ENCODE data around the gene BRD7. TPM values are rescaled to one million over a fixed set of nuclear protein-coding genes. Genes with fewer than 3 reads are reported as not detected.

Gene BRD7
- total and polyA plus RNA-seq, 4 donors = 13.3 to 34.3 (median 14.1) TPM

GRCh38 chr16:50384500-50385135, 15.8 kb upstream of the BRD7 start (continued):
- TF ChIP-seq, protein P1, sequence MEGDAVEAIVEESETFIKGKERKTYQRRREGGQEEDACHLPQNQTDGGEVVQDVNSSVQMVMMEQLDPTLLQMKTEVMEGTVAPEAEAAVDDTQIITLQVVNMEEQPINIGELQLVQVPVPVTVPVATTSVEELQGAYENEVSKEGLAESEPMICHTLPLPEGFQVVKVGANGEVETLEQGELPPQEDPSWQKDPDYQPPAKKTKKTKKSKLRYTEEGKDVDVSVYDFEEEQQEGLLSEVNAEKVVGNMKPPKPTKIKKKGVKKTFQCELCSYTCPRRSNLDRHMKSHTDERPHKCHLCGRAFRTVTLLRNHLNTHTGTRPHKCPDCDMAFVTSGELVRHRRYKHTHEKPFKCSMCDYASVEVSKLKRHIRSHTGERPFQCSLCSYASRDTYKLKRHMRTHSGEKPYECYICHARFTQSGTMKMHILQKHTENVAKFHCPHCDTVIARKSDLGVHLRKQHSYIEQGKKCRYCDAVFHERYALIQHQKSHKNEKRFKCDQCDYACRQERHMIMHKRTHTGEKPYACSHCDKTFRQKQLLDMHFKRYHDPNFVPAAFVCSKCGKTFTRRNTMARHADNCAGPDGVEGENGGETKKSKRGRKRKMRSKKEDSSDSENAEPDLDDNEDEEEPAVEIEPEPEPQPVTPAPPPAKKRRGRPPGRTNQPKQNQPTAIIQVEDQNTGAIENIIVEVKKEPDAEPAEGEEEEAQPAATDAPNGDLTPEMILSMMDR (IDR thresholded peaks at IDR 0.05; ENCODE audit: low read depth, low read length, missing input control) = no peak

DNA sequence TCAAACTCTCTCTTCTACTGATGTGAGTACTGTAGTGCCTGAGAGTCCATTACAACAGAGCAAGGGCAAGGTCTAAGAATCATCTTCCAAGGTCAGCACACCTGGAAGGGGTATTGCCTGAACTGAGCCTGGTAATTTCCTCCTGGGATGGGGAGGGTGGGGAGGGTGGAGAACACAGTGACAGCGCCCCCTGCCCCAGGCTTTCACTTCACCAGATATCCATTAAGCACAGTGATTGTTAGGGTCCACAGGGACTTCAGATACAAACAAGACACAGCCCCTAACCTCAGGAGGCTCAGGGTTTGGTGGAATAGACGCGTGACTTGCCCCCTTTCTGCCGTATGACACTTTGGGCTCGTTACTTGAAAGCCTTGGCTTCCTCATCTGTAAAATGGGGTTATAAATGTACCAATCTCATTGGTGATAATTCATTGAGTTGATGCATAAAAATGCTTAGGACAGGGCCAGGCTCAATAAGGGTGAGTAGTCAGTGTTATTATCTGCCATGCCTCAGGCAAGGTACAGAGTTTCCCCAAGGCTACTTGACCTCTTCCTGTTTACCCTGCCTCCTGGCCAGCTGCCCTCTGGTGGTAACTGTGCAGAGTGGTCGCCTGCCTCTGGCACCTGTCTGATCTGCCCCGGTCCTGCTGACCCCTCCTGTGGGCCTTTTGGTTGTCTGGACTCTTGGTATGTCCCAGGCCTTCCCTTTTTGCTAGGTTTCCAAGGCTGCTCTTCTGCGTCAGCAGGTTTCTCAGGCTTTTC, 13.1 kb upstream of the BRD7 start:
- TF ChIP-seq RAD21 (IDR thresholded peaks at IDR 0.05) = no peak
- no peak for TF ChIP-seq YY1 (IDR thresholded peaks at IDR 0.05)
- TF ChIP-seq HNF4A (conservative IDR thresholded peaks at IDR 0.05) = no peak
- no peak for TF ChIP-seq JUND (IDR thresholded peaks at IDR 0.05)
- TF ChIP-seq, protein P1 (IDR thresholded peaks at IDR 0.05; ENCODE audit: low read depth, low read length, missing input control) = no peak
- TF ChIP-seq, protein P2, sequence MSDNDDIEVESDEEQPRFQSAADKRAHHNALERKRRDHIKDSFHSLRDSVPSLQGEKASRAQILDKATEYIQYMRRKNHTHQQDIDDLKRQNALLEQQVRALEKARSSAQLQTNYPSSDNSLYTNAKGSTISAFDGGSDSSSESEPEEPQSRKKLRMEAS (IDR thresholded peaks at IDR 0.05) = no peak
- no peak for TF ChIP-seq ATF3 (IDR thresholded peaks at IDR 0.05)
- no peak for TF ChIP-seq RXRA (IDR thresholded peaks at IDR 0.05)
- no peak for TF ChIP-seq SP1 (IDR thresholded peaks at IDR 0.05)
- no peak for TF ChIP-seq EGR1 (IDR thresholded peaks at IDR 0.05; ENCODE audit: low read depth in 2 of 2)
- TF ChIP-seq TAF1 (conservative IDR thresholded peaks at IDR 0.05) = no peak
- TF ChIP-seq HNF4G (IDR thresholded peaks at IDR 0.05) = no peak
- TF ChIP-seq FOXA2 (IDR thresholded peaks at IDR 0.05) = no peak
- no peak for TF ChIP-seq GABPA (IDR thresholded peaks at IDR 0.05 in 1 of 2, conservative IDR thresholded peaks at IDR 0.05 in 1 of 2)
- no peak for TF ChIP-seq NR2F2 (IDR thresholded peaks at IDR 0.05)
- TF ChIP-seq, protein P3, sequence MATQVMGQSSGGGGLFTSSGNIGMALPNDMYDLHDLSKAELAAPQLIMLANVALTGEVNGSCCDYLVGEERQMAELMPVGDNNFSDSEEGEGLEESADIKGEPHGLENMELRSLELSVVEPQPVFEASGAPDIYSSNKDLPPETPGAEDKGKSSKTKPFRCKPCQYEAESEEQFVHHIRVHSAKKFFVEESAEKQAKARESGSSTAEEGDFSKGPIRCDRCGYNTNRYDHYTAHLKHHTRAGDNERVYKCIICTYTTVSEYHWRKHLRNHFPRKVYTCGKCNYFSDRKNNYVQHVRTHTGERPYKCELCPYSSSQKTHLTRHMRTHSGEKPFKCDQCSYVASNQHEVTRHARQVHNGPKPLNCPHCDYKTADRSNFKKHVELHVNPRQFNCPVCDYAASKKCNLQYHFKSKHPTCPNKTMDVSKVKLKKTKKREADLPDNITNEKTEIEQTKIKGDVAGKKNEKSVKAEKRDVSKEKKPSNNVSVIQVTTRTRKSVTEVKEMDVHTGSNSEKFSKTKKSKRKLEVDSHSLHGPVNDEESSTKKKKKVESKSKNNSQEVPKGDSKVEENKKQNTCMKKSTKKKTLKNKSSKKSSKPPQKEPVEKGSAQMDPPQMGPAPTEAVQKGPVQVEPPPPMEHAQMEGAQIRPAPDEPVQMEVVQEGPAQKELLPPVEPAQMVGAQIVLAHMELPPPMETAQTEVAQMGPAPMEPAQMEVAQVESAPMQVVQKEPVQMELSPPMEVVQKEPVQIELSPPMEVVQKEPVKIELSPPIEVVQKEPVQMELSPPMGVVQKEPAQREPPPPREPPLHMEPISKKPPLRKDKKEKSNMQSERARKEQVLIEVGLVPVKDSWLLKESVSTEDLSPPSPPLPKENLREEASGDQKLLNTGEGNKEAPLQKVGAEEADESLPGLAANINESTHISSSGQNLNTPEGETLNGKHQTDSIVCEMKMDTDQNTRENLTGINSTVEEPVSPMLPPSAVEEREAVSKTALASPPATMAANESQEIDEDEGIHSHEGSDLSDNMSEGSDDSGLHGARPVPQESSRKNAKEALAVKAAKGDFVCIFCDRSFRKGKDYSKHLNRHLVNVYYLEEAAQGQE (IDR thresholded peaks at IDR 0.05) = no peak
- TF ChIP-seq, protein P4, sequence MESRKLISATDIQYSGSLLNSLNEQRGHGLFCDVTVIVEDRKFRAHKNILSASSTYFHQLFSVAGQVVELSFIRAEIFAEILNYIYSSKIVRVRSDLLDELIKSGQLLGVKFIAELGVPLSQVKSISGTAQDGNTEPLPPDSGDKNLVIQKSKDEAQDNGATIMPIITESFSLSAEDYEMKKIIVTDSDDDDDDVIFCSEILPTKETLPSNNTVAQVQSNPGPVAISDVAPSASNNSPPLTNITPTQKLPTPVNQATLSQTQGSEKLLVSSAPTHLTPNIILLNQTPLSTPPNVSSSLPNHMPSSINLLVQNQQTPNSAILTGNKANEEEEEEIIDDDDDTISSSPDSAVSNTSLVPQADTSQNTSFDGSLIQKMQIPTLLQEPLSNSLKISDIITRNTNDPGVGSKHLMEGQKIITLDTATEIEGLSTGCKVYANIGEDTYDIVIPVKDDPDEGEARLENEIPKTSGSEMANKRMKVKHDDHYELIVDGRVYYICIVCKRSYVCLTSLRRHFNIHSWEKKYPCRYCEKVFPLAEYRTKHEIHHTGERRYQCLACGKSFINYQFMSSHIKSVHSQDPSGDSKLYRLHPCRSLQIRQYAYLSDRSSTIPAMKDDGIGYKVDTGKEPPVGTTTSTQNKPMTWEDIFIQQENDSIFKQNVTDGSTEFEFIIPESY (IDR thresholded peaks at IDR 0.05) = no peak
- no peak for TF ChIP-seq FOXA1 (IDR thresholded peaks at IDR 0.05)
- no peak overlapping the region for H3K27ac ChIP-seq (ENCODE audit: low read depth in 1 of 2, low read length in 2 of 2)
- WGBS = 75% methylated on average over 8 of the region's 8 CpGs
- no peak overlapping the region for H3K9ac ChIP-seq (ENCODE audit: low read depth in 1 of 2, low read length in 2 of 2)
- H3K9me3 ChIP-seq (ENCODE audit: control insufficient read depth in 4 of 4, low read length in 3 of 4) = no peaks in the 10 kb centered on the region
- no peak overlapping the region for H3K4me3 ChIP-seq (ENCODE audit: low read depth in 1 of 3, low read length in 3 of 3)
- H3K27me3 ChIP-seq (ENCODE audit: control insufficient read depth in 4 of 4, insufficient read depth in 4 of 4, low read length in 3 of 4) = no peaks in the 10 kb centered on the region
- peaks cover 0 to 14% (median 3%) of the 10 kb centered on the region in 4 donors for H3K4me1 ChIP-seq (ENCODE audit: control insufficient read depth in 4 of 4, insufficient read depth in 4 of 4, low read length in 3 of 4)
- DNase-seq (ENCODE audit: low spot score) = no peak
- no peaks in the 10 kb centered on the region for H3K36me3 ChIP-seq (ENCODE audit: control insufficient read depth in 4 of 4, insufficient read depth in 3 of 4, low read depth in 1 of 4, low read length in 3 of 4)

All from liver (tissue), 9 donors.